Measurements from ENCODE around the gene ZNF592.

ZNF592 gene

GRCh38 chr15:84855136-84855535 is 106.7 kb downstream of the ZNF592 start:
- no peak for DNase-seq (ENCODE audit: low read depth in 2 of 2)

- no peak for DNase-seq (ENCODE audit: low read depth in 2 of 2)
These were observed 107.4 kb downstream of the ZNF592 start for GRCh38 chr15:84855765-84856164.
